Testis (tissue), 2 donors: ENCODE results near the gene RETREG2.

Source experiments
- CTCF ChIP-seq, 3 experiments: fragments of 450-650 bp in 2 of 3; fragments of 200-600 bp in 1 of 3; sonication (generic) in 1 of 3; IDR thresholded peaks; one replicate each; pipeline ENCODE4 v1.5.1; 2016 to 2019; ENCODE audit warnings: antibody characterized with exemption in 3 of 3, mild to moderate bottlenecking in 2 of 3, moderate library complexity in 1 of 3
- POLR2A ChIP-seq: fragments of 450-650 bp; IDR thresholded peaks from one replicate; pipeline ENCODE4 v1.6.1; 2017; ENCODE audit warnings: antibody characterized with exemption, mild to moderate bottlenecking, moderate library complexity

- TF ChIP-seq CTCF (IDR thresholded peaks at IDR 0.05) = no peak
- no peak for TF ChIP-seq POLR2A
These were observed 2.6 kb upstream of the RETREG2 start for GRCh38 chr2:219175486-219175885.
